Gastrocnemius medialis (tissue), 4 donors: ENCODE data around the gene CHST7.

Source experiments
- POLR2A ChIP-seq, 2 donors: fragments of 450-650 bp; IDR thresholded peaks; one replicate each; pipeline ENCODE4 v1.6.1; 2017; ENCODE audit warnings: antibody characterized with exemption in 2 of 2, mild to moderate bottlenecking in 2 of 2, moderate library complexity in 2 of 2
- TF ChIP-seq, protein P1 (sequence below), 5 experiments: fragments of 450-650 bp in 3 of 5; fragments of 200-600 bp in 2 of 5; sonication (generic) in 2 of 5; IDR thresholded peaks in 4 of 5; conservative IDR thresholded peaks in 1 of 5; 1 replicate in 4 of 5; 2 replicates in 1 of 5; pipeline ENCODE4 v1.5.1; 2016 to 2019; ENCODE audit warnings: antibody characterized with exemption in 5 of 5, mild to moderate bottlenecking in 3 of 5, moderate library complexity in 3 of 5

DNA sequence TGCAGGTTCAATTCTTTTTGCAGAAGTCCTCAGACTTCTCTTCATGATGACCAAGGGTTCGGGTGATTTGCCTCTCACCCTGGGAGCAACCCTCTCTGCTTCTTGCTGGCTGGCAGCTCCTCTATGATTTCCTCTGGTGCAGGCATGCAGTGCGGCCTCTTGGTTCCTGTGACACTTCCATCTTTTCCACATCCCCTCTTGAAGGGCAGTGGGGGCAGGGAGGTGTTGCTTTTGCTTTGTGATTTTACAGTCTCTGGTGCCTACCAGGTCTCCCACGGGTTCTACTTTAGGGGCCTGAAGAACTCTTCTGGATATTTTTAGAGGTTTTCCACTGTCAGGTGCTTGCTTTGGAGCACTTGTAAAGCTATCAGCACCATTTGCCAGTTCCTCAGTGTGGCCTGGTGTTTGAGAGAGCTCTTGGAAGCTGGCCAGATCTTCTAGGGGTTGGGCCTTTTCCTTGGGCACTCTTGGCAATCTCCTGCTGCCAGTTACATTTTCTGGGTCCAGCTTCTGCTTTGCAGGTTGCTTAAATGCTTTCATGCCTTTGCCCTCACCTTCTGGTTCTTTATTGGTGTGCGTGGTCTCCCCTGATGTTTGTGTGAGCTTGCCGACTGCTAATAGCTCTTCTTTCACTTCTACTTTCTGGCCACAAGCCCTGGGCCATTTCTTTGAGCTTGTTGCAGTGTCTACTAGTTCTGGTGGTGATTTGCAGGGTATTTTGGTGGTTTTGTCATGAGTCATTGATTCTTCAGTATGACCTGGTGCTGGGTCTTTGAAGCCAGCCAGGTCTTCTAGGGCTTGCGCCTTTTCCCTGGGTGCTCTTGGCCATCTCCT is 11.5 kb upstream of the CHST7 start:
- TF ChIP-seq, protein P1, sequence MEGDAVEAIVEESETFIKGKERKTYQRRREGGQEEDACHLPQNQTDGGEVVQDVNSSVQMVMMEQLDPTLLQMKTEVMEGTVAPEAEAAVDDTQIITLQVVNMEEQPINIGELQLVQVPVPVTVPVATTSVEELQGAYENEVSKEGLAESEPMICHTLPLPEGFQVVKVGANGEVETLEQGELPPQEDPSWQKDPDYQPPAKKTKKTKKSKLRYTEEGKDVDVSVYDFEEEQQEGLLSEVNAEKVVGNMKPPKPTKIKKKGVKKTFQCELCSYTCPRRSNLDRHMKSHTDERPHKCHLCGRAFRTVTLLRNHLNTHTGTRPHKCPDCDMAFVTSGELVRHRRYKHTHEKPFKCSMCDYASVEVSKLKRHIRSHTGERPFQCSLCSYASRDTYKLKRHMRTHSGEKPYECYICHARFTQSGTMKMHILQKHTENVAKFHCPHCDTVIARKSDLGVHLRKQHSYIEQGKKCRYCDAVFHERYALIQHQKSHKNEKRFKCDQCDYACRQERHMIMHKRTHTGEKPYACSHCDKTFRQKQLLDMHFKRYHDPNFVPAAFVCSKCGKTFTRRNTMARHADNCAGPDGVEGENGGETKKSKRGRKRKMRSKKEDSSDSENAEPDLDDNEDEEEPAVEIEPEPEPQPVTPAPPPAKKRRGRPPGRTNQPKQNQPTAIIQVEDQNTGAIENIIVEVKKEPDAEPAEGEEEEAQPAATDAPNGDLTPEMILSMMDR (IDR thresholded peaks at IDR 0.05 in 4 of 5, conservative IDR thresholded peaks at IDR 0.05 in 1 of 5), result no peak
- TF ChIP-seq POLR2A (IDR thresholded peaks at IDR 0.05), result no peak
